ENCODE results near the gene PIP5K1B.

GRCh38 chr9:68964765-68965164 lies 259.7 kb downstream of the PIP5K1B start:
- TF ChIP-seq, protein P1, sequence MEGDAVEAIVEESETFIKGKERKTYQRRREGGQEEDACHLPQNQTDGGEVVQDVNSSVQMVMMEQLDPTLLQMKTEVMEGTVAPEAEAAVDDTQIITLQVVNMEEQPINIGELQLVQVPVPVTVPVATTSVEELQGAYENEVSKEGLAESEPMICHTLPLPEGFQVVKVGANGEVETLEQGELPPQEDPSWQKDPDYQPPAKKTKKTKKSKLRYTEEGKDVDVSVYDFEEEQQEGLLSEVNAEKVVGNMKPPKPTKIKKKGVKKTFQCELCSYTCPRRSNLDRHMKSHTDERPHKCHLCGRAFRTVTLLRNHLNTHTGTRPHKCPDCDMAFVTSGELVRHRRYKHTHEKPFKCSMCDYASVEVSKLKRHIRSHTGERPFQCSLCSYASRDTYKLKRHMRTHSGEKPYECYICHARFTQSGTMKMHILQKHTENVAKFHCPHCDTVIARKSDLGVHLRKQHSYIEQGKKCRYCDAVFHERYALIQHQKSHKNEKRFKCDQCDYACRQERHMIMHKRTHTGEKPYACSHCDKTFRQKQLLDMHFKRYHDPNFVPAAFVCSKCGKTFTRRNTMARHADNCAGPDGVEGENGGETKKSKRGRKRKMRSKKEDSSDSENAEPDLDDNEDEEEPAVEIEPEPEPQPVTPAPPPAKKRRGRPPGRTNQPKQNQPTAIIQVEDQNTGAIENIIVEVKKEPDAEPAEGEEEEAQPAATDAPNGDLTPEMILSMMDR (IDR thresholded peaks at IDR 0.05; ENCODE audit: extremely low read depth in 1 of 2, insufficient read depth in 1 of 2, low read depth in 1 of 2, low read length in 2 of 2), result no peak
- no peak for TF ChIP-seq EZH2 (IDR thresholded peaks at IDR 0.05; ENCODE audit: borderline replicate concordance, low read depth, low read length, severe bottlenecking)
- TF ChIP-seq POLR2A (IDR thresholded peaks at IDR 0.05; ENCODE audit: low read depth, low read length), result no peak
- TF ChIP-seq MAX (IDR thresholded peaks at IDR 0.05; ENCODE audit: insufficient read depth, insufficient read length), result no peak
- TF ChIP-seq MYC (IDR thresholded peaks at IDR 0.05; ENCODE audit: low read depth, low read length), result no peak
- TF ChIP-seq POLR2AphosphoS5 (IDR thresholded peaks at IDR 0.05; ENCODE audit: insufficient read depth, low read depth, low read length), result no peak
